GM21786 (cell line): ENCODE data around the gene ELMO1.

Source experiments
- ATAC-seq: cut with Tn5 transposase; IDR thresholded peaks from one replicate; pipeline ENCODE4 v1.9.1; 2021; ENCODE audit not compliant: unreplicated experiment

The ELMO1 gene

GRCh38 chr7:37475646-37476045 lies 27.0 kb upstream of the ELMO1 start:
- ATAC-seq = no peak

GRCh38 chr7:37471619-37472018 lies 23.0 kb upstream of the ELMO1 start:
- no peak for ATAC-seq

- no peak for ATAC-seq
These were observed 18.3 kb upstream of the ELMO1 start for GRCh38 chr7:37467002-37467401.

- no peak for ATAC-seq
These were observed 13.5 kb upstream of the ELMO1 start for GRCh38 chr7:37462138-37462537.

- ATAC-seq = no peak
These were observed 6.4 kb upstream of the ELMO1 start for GRCh38 chr7:37455081-37455480.

GRCh38 chr7:37452346-37452745 lies 3.7 kb upstream of the ELMO1 start:
- ATAC-seq = no peak

GRCh38 chr7:37450035-37450434 lies 1.4 kb upstream of the ELMO1 start:
- ATAC-seq = no peak

GRCh38 chr7:37449621-37450020 lies 957 bp upstream of the ELMO1 start:
- ATAC-seq = no peak

GRCh38 chr7:37448011-37448635 lies 541 bp downstream of the ELMO1 start:
- peak; percentile 8 for ATAC-seq

GRCh38 chr7:37446371-37446770 lies 2.3 kb downstream of the ELMO1 start:
- ATAC-seq = no peak

- no peak for ATAC-seq
These were observed 2.9 kb downstream of the ELMO1 start for GRCh38 chr7:37445790-37446189.

- ATAC-seq = no peak
These were observed 3.5 kb downstream of the ELMO1 start for GRCh38 chr7:37445064-37445723.

GRCh38 chr7:37443627-37444026 lies 5.0 kb downstream of the ELMO1 start:
- ATAC-seq = no peak

- no peak for ATAC-seq
These were observed 6.4 kb downstream of the ELMO1 start for GRCh38 chr7:37442268-37442667.

GRCh38 chr7:37441816-37442215 lies 6.8 kb downstream of the ELMO1 start:
- no peak for ATAC-seq

GRCh38 chr7:37441386-37441760 lies 7.3 kb downstream of the ELMO1 start:
- no peak for ATAC-seq

- ATAC-seq = no peak
These were observed 7.8 kb downstream of the ELMO1 start for GRCh38 chr7:37440738-37441385.

GRCh38 chr7:37439653-37440026 lies 9.0 kb downstream of the ELMO1 start:
- no peak for ATAC-seq

- ATAC-seq = no peak
These were observed 9.6 kb downstream of the ELMO1 start for GRCh38 chr7:37438906-37439652.

- ATAC-seq = no peak
These were observed 13.4 kb downstream of the ELMO1 start for GRCh38 chr7:37435156-37435855.

GRCh38 chr7:37434529-37434928 lies 14.1 kb downstream of the ELMO1 start:
- no peak for ATAC-seq
